GM18508 (cell line): Measurements from ENCODE around the gene PCNX2.

Experiments used
- ATAC-seq: cut with Tn5 transposase; IDR thresholded peaks from one replicate; pipeline ENCODE4 v1.9.1; 2021; ENCODE audit warnings: moderate number of reproducible peaks; ENCODE audit not compliant: insufficient read depth, unreplicated experiment

Gene PCNX2

GRCh38 chr1:232978091-232978634, 317.4 kb downstream of the PCNX2 start:
- ATAC-seq, result no peak

DNA sequence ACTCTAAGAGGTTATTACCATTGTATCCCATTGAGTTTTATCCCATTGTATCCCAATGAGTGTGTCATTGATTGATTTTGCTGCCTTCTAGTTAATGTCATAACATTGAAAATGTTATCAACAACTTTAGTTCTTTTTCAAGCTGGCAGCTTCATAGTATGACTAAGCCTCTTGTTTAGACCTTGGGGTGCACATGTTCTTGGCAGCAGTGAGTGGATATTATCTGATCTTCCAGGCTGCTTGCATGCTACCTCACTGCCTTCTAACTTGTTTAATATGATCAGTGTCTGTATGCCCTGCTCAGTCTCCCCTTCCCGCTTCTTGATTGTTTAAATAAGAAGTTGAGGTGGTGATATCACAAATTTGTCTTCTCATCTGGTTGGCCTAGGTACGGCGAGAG, 320.6 kb downstream of the PCNX2 start:
- ATAC-seq, result no peak

- ATAC-seq, result no peak
These were observed 321.6 kb downstream of the PCNX2 start for GRCh38 chr1:232973652-232974611.

DNA sequence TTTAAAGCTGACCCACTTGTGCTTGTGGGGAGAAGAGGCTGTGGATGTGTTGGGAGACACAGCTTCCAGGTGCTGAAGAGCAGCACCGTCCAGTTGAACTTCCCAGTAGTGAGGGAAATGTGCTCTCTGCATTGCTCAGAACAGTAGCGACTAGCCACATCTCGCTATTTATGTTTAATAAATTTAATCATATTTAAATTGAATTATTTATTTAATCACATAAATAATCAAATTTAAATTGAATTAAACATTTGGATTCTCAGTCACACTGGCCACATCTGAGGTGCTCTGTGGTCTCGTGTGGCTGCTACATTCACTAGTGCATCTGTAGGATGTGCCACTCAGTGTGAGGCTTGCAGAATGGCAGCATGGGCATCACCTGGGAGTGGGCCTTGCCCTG, 325.0 kb downstream of the PCNX2 start:
- ATAC-seq, result no peak

DNA sequence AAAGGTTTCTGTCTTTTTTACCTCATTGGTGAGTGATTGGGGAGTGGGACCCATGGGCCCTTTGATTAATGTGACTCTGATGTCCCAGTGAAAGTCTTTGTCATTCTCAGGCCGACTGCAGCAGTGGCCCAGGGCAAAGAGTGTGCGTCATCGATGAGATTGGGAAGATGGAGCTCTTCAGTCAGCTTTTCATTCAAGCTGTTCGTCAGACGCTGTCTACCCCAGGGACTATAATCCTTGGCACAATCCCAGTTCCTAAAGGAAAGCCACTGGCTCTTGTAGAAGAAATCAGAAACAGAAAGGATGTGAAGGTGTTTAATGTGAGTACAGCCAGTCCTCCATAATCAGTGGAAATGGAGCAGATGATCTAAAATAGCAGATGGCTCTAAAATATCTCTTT, 325.7 kb downstream of the PCNX2 start:
- ATAC-seq, result no peak

DNA sequence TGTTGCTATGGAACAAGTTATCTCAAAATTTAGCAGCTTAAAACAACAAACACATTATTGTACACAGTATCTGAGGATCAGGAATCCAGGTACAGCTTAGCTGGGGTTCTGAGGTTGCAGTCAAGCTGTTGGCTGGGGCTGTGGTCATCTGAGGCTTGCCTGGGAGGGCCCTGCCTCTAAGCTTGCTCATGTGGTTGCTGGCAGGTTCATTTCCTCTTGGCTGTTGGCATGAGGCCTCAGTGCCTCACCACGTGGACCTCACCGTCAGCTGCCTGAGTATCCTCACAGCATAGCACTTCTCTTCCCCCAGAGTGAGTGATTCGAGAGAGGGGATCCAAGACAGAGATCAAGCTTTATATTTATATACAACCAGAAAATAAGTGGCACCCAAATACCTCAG, 326.6 kb downstream of the PCNX2 start:
- ATAC-seq, result no peak

- no peak for ATAC-seq
These were observed 327.1 kb downstream of the PCNX2 start for GRCh38 chr1:232968391-232968790.

- ATAC-seq, result no peak
These were observed 328.9 kb downstream of the PCNX2 start for GRCh38 chr1:232966663-232967062.

DNA sequence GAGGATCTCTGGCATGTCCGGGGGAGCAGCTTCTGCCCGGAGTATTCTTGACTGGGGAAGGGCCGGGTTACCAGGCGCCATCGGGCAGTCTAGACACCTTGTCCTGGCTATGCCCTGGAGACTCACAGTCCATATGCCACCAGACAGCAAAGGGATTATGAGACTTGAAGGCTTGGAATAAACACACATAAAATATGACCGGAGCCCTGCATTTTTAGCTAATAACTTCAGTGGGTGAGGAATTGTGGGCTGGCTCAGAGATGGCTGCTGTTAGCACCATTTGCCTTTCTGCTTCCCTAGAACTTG, 329.7 kb downstream of the PCNX2 start:
- ATAC-seq, result no peak

- ATAC-seq, result no peak
These were observed 330.2 kb downstream of the PCNX2 start for GRCh38 chr1:232965124-232965911.

DNA sequence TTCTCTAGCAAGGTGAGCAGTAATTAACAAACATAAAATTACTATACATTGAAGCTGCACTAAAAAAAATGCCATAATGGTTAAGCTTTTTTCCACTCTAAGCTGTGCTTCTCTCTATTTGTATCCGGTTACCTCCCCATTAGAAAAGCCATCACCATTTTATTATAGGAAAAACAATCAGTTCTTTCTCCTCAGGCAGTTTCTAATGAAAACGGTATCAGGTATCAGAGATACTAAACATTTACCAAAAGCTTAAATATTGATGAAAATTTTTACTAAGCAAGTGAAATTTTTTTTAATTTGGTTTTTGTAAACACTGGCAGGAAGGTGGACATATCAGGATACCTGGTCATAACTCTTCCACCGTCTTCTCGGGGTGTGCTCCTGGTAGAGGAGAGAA, 330.9 kb downstream of the PCNX2 start:
- ATAC-seq, result no peak

- ATAC-seq, result no peak
These were observed 332.5 kb downstream of the PCNX2 start for GRCh38 chr1:232962761-232963745.

DNA sequence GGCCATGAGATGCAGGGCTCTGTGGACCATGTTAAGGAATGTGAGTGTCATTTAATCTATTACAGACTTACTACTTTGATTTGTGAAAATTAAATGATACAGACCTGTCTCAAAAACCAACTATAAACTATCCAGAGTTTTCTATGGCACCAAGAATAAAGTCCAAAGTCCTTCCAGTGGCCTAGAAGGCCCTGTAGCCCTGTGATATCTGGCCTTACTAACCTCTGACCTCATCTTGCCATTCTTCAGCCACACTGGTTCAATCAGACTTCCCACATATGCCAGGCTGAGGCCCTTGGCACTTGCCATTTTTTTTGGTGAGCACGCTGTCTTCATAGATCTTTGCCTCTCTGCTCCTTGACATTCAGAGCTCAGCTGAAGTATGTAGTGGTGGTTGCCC, 337.5 kb downstream of the PCNX2 start:
- ATAC-seq, result no peak

DNA sequence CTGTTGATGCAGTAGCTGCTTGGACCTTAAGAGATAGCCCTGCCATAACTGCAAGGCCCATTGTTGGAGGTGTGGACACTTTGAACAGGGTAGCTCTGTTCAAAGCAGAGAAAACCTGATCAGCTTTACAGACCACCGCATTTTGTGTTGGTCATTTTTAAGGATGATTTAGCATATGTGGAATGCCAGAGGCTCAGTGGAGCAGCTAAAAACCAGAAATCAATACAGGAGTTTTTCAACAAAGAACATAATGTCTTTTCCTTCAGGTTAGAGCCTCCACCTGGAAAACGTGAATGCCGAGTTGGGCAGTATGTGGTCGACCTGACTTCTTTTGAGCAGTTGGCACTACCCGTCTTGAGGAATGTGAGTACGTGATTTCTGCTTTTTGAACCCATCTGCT, 339.4 kb downstream of the PCNX2 start:
- ATAC-seq, result no peak

DNA sequence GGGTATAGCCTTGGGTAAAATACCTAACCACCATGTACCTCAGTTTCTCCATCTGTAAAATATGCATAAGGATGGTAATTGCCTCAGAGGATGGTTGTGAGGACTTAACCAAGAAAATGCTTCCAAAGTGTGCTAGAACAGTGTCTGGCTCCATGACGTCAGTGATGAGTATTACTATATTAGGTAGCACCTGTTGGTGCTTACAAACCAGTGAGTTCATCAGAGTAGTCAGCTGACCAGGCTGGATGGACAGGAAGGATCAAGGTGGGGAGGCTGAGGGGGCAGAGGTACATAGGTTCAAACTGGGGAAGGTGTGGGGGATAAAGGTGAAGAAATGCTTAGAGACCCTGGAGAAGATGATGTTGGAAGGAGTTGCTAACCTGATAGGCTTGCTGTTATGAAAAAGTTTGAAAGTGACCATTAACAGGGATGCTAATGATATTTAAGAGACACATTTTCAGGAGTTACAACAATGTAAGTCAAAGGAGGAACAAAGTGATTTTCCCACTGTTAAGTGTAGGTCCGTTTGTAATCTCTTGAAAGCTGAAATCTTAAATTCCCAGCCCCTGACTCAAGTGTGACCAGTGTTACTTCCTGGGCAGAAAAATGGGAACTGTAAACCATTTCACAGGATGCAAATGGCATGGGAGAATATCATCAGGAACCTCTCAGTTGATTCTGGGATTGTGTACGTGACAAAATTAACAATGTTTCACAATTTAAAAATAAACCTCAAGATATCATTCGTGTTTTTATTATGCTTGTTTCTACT, 340.7 kb downstream of the PCNX2 start:
- no peak for ATAC-seq

DNA sequence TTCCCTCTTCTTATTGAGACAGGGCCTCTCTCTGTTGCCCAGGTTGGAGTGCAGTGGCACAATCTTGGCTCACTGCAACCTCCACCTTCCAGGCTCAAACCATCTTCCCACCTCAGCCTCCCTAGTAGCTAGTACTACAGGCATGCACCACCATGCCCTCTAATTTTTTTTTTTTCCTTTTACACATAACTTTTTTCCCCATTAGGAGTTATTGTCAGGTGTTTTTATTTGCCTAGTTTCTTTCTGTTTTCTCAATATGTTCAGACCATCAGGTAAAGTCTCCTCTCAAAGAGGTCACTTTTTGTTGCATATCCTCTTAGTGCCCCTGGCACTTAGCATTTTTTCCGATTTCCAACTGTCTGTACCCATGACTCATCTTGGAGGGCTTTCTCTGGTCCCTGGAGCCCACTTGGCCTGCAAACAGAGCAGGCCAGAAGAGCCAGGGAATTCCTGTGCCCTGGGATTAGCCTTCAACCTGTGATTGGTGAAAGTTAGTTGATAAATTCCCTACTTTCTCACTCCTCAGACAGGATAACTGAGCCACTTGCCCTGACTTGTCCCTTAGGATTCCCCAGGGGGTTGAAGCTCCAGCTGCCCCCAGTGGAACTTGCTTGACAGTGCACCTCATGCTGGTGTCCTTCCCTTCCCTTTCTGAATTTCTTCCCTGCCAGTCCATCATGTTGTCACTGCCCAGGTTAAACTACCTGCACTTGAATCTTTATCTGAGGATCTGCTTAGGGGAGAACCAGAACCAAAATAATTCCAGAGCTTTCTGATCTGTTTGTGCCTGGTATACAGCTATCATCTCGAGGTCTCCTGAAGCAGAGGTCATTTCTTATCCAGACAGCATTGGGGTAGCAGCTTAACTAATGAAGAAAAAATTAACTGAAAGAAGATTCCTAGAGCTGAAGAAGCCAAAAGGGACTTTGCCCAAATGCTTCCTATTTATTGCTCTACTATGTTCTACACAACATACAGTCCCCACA, 342.7 kb downstream of the PCNX2 start:
- ATAC-seq, result no peak

- no peak for ATAC-seq
These were observed 343.9 kb downstream of the PCNX2 start for GRCh38 chr1:232951605-232952004.

DNA sequence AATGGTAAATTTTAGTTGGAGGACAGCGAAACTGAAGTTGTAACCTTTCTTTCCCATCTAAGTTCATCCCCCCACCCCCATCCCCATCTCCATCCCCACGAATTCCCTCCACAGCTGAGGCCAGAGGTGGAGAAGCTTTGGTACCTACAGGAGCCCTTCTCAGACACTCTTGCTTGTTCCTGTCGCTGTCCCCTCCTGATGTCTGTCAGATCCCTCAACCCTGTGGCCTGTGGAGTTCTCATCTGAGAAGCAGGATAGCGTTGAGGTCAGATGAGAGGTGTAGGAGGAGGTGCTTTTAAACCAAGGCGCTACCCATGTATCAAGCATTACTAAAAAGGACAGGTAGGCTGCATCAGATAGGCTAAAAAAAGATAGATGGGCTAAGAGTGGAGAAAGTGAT, 344.3 kb downstream of the PCNX2 start:
- no peak for ATAC-seq
